HG03558 (cell line): Measurements from ENCODE around the gene IER5L.
"Not testable (repeated sequence)": the region's sequence is repeated elsewhere in the genome, so short reads cannot be mapped to it uniquely, and the experiment has no call there.

Experiments
- ATAC-seq: cut with Tn5 transposase; IDR thresholded peaks from one replicate; pipeline ENCODE4 v1.9.1; 2021; ENCODE audit warnings: moderate number of reproducible peaks; ENCODE audit not compliant: unreplicated experiment; ENCODE audit errors: extremely low read depth

Gene IER5L

GRCh38 chr9:129164246-129164930 is 13.7 kb downstream of the IER5L start:
- ATAC-seq, result no peak

GRCh38 chr9:129163753-129164152 is 14.3 kb downstream of the IER5L start:
- ATAC-seq, result no peak

- not testable (repeated sequence) for ATAC-seq
Measured at GRCh38 chr9:129163198-129163670, 14.8 kb downstream of the IER5L start.

DNA sequence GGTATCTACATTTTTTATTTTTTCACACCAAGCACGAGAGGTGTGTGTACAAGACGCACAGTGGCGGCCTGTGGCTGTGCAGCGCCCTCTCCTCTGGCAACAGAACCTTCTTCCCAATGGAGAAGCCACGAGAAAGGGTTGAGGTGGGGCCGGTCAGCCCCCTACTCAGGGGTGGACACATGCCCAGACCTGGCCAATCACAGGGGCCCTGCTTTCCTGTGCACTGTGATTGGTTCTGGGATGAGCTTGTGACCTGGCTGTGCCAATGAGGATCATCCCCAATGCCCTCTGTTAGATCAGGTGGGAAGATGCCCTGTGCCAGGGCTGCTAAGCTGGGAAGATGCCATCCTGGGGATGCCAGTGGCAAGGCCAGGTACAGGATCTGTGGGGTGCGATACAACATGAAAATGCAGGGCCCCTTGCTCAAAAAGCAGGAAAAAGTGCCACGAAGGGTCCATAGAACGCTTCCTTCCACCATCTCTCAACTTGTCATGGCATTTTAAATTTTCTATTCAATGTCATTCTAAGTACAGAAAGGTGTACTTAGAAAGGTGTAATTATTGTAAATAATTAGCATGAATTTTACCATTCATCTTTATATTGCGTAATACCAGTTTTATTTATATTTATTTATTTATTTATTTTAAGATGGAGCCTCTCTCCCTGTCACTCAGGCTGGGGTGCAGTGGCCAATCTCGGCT is 15.4 kb downstream of the IER5L start:
- no peak for ATAC-seq

- no peak for ATAC-seq
Measured at GRCh38 chr9:129161534-129161837, 16.6 kb downstream of the IER5L start.

DNA sequence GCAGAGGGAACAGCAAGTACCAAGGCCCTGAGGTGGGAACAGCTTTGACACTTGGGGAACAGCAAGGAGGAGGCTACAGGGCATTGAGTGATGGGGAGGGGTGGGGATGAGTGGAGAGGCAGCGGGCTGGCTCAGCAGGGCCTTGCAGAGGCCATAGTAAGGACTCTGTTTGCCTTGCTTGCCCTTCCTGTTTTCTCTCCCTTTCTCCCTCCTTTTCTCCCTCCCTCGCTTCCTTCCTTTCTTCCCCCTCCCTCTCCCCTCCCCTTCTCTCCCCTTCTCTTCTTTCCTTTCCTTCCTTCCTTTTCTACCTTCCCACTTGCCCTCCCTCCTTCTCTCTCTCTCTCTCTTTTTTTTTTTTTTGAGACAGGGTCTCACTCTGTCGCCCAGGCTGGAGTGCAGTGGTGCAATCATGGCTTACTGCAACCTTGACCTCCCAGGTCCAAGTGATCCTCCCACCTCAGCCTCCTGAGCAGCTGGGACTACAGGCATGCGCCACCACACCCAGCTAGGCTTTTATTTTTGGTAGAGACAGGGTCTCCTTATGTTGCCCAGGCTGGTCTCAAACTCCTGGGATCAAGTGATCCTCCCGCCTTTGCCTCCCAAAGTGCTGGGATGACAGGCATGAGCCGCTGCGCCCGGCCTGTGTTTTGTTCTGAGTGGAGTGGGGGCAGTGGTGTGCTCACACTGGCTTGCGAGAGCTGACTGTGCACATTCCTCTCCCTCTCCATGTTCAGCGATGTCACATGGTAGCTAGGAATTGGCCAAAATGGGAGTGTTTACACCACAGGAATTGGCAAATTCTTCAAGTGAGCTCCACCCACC is 17.1 kb downstream of the IER5L start:
- ATAC-seq, result no peak

DNA sequence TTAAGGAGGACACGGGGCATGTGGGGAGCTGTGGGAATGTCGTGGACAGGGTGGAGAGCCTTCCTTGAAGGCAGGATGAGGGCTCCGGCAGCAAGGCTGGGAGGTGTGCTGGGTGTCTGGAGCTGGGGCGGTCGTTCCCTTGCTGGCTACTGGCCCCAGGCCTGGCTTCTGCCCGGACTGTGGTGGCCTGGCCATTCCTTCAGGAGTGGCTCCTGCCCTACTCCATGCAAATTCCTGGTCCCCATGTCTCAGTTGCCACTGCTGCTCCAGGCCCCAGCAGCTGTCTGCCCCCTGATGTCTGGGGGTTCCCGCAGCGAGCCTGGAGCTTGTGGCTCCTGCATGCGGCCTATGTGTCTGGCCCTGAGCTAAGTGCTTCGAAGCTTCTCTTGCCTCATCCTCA is 21.9 kb downstream of the IER5L start:
- ATAC-seq, result no peak

GRCh38 chr9:129154866-129155477 is 23.1 kb downstream of the IER5L start:
- no peak for ATAC-seq

- ATAC-seq, result no peak
Measured at GRCh38 chr9:129151469-129151868, 26.6 kb downstream of the IER5L start.

GRCh38 chr9:129150672-129151211 is 27.3 kb downstream of the IER5L start:
- ATAC-seq, result no peak

GRCh38 chr9:129150122-129150521 is 27.9 kb downstream of the IER5L start:
- ATAC-seq, result no peak

- no peak for ATAC-seq
Measured at GRCh38 chr9:129149442-129149841, 28.6 kb downstream of the IER5L start.

- no peak for ATAC-seq
Measured at GRCh38 chr9:129148463-129149204, 29.4 kb downstream of the IER5L start.

DNA sequence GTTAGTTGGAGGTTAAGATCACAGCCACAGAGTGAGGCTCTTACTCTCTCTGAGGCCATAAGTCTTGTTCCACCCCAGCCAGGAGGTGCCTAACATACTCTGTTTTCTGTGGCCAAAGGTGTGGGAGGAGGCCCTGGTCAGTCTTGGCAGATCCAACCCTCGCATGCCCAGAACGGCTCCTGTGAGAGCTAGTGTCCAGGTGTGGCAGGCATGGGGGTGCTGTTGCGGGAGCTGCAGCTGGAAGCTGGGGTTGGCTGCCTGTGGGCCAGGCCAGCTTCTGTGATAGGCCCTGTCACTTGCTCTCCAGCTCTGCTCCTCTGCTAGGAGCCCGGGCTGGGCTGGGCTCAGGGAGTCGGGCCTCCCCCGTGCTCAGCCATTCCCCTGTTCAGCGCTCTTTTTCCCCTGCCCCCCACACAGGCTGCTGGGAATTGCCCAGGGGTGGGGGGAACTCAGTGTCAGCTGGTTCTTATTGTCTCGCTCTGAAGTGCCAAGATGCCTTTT is 31.6 kb downstream of the IER5L start:
- no peak for ATAC-seq

DNA sequence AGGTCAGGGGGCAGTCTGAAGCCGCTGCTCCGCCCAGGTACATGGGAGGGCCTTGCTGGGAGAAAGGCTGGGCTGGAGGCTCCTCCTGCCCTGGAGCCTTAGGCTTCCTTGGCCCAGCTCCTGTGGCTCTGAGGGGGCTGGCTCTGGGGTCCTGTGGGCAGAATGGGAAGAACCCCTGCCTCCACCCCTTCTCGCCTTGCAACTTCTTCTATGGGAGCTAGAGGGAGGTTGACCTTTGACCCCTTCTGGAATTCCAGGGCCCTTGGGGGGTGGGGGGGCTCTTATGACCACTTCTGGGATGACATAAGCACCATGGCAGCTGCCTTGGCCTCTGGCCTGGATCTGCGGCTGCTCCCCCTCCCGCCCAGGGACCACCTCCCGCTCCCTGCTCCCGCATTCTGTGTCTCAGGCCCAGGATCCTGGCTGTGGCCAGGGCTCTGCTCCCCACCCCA is 32.2 kb downstream of the IER5L start:
- ATAC-seq, result no peak

GRCh38 chr9:129145316-129145715 is 32.7 kb downstream of the IER5L start:
- ATAC-seq, result no peak

DNA sequence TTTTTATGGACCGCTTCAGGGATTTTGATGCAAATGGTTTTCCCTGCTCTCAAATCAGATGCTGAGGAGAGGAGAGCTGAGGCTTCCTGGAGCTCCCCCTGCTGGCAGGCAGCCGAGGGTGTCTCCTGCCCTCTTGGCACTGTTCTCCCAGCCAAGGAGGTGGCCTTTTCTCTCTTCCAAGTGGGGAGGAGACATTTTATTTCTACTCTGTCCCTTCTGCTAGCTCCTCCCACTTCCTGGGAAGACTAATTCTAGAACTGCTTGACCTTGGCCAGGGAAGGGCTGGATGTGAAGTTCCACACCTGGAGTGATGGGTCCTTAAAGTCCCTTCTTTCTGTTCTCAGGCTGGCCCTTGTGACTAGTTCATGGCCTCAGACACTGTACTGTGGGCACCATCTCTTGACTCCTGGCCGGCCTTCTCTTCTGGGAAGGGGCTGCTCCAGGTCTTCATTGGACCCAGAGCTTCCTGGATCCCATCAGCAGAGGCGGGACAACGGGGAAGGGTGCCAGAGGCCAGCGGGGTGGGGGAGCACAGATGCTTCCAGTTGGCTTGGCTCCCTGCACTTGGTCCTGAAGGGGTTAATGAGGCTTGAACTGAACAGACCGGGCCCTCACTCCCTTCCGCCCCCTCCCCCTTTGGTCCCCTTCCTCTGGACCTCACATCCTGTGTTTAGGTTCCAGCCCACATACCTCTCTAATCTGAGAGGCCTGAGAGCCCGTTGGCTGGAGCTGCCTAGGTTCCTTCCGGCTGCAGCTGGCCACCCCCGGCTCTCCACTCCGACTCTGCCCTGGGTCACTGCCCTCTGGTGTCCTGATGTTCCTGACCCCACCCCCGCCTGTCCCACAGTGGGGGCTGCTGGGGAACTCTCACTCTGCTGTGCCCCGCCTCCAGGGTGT is 34.8 kb downstream of the IER5L start:
- ATAC-seq, result no peak

- ATAC-seq, result no peak
Measured at GRCh38 chr9:129142138-129142935, 35.7 kb downstream of the IER5L start.
